Measurements from ENCODE around the gene FILIP1L.

The FILIP1L gene

GRCh38 chr3:99825004-99825640 lies 289.2 kb downstream of the FILIP1L start:
- DNase-seq, result no peak

GRCh38 chr3:99823723-99824711 lies 290.3 kb downstream of the FILIP1L start:
- no peak for DNase-seq

GRCh38 chr3:99818818-99819217 lies 295.5 kb downstream of the FILIP1L start:
- no peak for DNase-seq

GRCh38 chr3:99817437-99818240 lies 296.7 kb downstream of the FILIP1L start, which contains the start of gene CMSS1:
TSS of gene CMSS1 (plus strand) at chr3:99817862.
- peak; percentile 98 for DNase-seq

GRCh38 chr3:99817047-99817436 lies 297.3 kb downstream of the FILIP1L start:
- no peak for DNase-seq

- DNase-seq, result no peak
Measured at GRCh38 chr3:99810403-99810802, 303.9 kb downstream of the FILIP1L start.

GRCh38 chr3:99809565-99809964 lies 304.7 kb downstream of the FILIP1L start:
- DNase-seq, result no peak

- DNase-seq, result peak; percentile 69
Measured at GRCh38 chr3:99808163-99808794, 306.0 kb downstream of the FILIP1L start.

GRCh38 chr3:99805160-99805559 lies 309.1 kb downstream of the FILIP1L start:
- DNase-seq, result no peak

GRCh38 chr3:99803297-99803696 lies 311.0 kb downstream of the FILIP1L start:
- no peak for DNase-seq

GRCh38 chr3:99799422-99799821 lies 314.9 kb downstream of the FILIP1L start:
- no peak for DNase-seq

- no peak for DNase-seq
Measured at GRCh38 chr3:99795573-99795972, 318.7 kb downstream of the FILIP1L start.

GRCh38 chr3:99794485-99794884 lies 319.8 kb downstream of the FILIP1L start:
- no peak for DNase-seq

GRCh38 chr3:99789011-99789721 lies 325.1 kb downstream of the FILIP1L start:
- DNase-seq, result no peak

Data from activated effector memory CD4-positive, alpha-beta T cell treated with anti-CD3 and anti-CD28 coated beads, Interleukin-2, amount 50 U/mL, for 16 hours (primary cell).